Stimulated activated CD4-positive, alpha-beta T cell treated with anti-CD3 and anti-CD28 coated beads, Interleukin-12 subunit alpha, Interleukin-12 subunit beta, amount 100 ng/mL, for 24 hours (primary cell): ENCODE data around the gene ITGAL.

Experiments used
- DNase-seq, 2 experiments: peaks; one replicate each; pipeline ENCODE4 v3.0.0-alpha.2; 2020; ENCODE audit warnings: low read depth in 2 of 2

The ITGAL gene

DNA sequence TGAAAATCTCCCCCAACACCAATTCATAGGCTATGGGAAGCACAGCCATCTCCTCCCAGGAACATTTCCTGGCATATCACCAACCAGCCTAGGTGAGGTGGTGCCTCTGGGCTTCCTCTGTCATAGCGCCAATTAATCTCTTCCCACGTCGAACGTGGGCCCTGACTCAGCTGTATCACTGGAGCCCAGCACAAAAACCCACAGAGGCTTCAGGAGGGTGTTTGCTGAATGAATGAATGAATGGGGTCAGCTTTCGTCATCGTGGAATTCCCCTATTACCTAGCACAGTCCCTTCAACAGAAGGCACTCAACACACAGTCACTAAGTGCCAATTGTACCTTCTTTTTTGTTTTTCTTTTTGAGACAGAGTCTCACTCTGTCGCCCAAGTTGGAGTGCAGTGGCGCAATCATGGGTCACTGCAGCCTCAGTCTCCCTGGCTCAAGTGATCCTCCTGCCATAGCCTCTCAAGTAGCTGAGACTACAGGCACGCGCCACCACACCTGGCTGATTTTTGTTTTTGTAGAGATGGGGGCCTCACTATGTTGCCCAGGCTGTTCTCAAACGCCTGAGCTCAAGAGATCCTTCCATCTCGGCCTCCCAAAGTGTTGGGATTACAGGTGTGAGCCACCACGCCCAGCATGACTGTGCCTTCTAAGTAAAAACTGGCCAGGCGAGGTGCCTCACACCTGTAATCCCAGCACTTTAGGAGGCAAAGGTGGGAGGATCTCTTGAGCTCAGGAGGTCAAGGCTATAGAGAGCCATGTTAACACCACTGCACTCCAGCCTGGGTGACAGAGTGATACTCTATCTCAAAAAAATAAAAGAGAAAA lies 94.8 kb downstream of the ITGAL start:
- DNase-seq, result peak in 1 of 2 experiments; percentile 51

DNA sequence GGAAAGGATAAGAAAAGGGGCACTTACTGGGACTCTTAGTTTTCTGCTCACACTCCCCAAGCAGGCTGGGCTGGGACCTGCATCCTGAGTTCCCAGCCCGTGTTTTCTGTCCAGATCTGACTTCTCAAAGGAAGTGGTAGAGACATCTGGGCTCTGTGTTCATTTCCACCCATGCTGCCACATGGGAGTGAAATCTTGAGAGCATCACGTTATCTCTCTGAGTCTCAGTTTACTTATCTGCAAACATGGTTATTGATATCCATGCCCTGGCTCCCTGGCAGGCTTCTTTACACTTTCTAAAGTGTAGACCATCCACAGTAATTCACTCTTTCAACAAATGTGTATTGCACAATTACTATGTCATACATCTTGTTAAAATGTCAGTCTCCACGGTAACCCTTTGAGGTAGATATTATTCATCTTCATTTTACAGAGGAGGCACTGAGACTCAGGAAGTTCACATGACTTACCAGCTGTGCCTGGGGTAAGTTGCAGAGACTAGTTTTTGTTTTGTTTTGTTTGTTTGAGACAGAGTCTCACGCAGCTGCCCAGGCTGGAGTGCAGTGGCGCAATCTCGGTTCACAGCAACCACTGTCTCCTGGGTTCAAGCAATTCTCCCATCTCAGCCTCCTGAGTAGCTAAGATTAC lies 95.6 kb downstream of the ITGAL start:
- no peak for DNase-seq

DNA sequence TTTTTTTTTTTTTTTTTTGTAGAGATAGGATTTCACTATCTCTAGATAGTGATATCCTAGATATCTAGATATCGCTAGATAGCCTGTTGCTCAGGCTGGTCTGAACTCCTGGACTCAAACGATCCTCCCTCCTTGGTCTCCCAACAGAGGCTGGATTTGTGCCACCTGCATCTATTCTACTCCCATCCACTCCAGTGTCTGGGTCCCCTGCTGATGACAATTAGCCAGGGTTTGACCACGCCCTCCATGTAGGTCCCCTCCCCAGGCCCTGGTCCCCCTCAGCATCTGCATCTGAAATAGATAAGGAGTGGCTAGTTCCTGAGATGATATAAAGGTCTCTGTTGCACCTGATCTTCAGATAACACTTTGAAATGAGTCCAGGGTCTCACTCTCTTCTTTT lies 96.7 kb downstream of the ITGAL start:
- no peak for DNase-seq

GRCh38 chr16:30569746-30570635 lies 97.4 kb downstream of the ITGAL start:
- DNase-seq, result no peak

- DNase-seq, result no peak
Measured at GRCh38 chr16:30570636-30571444, 98.3 kb downstream of the ITGAL start.

DNA sequence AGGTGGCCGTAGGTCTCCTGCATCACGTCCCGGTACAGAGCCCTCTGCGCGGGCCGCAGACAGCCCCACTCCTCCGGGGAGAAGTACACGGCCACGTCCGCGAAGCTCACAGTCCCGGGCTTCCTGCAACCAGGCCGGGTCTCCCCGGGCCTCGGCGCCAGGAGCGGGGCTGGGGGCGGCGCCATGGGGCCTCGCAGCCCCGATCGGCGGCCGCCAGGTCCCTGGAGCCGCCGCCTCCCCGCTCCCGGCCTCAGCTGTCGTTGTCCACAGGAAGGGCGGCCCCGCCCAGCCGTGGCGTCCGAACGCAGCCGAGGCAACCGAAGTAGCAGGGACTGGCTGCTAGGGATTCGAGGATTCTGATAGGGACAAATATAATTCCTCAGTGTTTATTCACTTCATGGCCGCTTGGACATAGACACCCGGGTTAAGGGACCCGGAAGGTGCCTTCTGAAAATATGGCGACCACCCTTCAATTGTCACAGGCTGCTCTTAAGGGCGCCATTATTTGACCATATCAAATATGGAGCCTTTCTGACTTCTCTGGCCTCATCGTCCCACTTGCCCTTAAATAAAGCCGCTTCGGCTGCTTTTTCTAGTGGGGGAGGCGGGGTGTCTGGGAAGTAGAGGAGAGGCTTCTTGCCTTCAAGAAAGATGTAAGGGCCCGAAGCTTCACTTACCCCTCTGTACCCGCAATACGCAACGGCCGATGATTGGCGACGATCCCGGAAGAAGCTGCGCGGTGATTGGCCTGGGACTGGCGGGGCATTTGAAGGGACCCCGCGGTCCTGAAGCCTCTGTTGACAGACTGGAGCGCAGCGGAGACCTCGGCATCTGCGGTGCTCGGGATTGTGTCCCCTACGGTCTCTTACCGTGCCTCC lies 99.1 kb downstream of the ITGAL start, which contains the start of gene ZNF688:
TSS of gene ZNF688 (minus strand) at position 270 of the 878 bp plus-strand sequence. CDS start at position 185, 85 bp downstream.
- peak; percentile 82 to 89 for DNase-seq
